ENCODE measurements around the gene DPP6. TPM values are rescaled to one million over a fixed set of nuclear protein-coding genes. Genes with fewer than 3 reads are reported as not detected.

Gene DPP6
- polyA plus RNA-seq, 1 donor (not counting 4 experiments of a cell fraction or from before 2014, with no cell fraction given): not detected

DNA sequence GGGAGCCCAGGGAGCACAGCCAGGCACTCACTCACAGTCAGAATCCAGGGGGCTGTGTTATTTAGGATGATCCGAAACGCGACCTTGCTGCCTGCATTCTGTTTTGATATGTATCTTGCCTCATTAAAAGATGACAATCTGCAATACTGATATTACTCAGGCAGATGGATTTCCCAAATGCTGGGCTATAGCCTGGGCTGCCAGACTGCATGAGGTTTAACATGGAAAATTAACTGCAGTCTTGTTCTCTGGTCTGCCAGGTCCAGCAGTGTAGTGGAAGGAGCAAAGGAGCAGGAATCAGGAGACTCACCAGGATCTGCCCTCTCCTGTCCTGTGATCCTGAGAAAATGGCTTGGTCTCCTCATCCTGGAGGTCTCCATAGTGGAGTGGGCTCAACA, 692.7 kb downstream of the DPP6 start:
- H3K9me3 ChIP-seq (ENCODE audit: control insufficient read depth, low read depth, low read length): peaks cover 2% of the 10 kb centered on the region
- TF ChIP-seq EZH2 (IDR thresholded peaks at IDR 0.05; ENCODE audit: low read length): no peak
- TF ChIP-seq, protein P1, sequence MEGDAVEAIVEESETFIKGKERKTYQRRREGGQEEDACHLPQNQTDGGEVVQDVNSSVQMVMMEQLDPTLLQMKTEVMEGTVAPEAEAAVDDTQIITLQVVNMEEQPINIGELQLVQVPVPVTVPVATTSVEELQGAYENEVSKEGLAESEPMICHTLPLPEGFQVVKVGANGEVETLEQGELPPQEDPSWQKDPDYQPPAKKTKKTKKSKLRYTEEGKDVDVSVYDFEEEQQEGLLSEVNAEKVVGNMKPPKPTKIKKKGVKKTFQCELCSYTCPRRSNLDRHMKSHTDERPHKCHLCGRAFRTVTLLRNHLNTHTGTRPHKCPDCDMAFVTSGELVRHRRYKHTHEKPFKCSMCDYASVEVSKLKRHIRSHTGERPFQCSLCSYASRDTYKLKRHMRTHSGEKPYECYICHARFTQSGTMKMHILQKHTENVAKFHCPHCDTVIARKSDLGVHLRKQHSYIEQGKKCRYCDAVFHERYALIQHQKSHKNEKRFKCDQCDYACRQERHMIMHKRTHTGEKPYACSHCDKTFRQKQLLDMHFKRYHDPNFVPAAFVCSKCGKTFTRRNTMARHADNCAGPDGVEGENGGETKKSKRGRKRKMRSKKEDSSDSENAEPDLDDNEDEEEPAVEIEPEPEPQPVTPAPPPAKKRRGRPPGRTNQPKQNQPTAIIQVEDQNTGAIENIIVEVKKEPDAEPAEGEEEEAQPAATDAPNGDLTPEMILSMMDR (optimal IDR thresholded peaks at IDR 0.05 in 1 of 3, IDR thresholded peaks at IDR 0.05 in 1 of 3, conservative IDR thresholded peaks at IDR 0.05 in 1 of 3; ENCODE audit: extremely low read depth in 1 of 3, insufficient read depth in 2 of 3, low read length in 3 of 3): no peak
- H3K4me1 ChIP-seq (ENCODE audit: control insufficient read depth, extremely low read depth, insufficient read depth, low read length): no peaks in the 10 kb centered on the region
- H3K9me1 ChIP-seq (ENCODE audit: control insufficient read depth, extremely low read depth, insufficient read depth, low read length): no peaks in the 10 kb centered on the region
- no peak overlapping the region for H3K9ac ChIP-seq (ENCODE audit: control insufficient read depth, extremely low read depth, insufficient read depth, low read length)
- no peak for FAIRE-seq
- dilution Hi-C loops (cut with MboI; ENCODE audit: extremely low pct_ligation_motif_present, low sequenced_read_pairs): no loop called here
- H3K79me2 ChIP-seq (ENCODE audit: control insufficient read depth, insufficient read depth, low read length): no peaks in the 10 kb centered on the region
- no peak overlapping the region for H2AFZ ChIP-seq (ENCODE audit: control insufficient read depth, low read length)
- H3K27ac ChIP-seq (ENCODE audit: control insufficient read depth, insufficient read depth, low read length): no peak overlapping the region
- no peaks in the 10 kb centered on the region for H3K36me3 ChIP-seq (ENCODE audit: control insufficient read depth in 2 of 2, extremely low read depth in 1 of 2, insufficient read depth in 2 of 2, low read length in 2 of 2)
- H3K4me3 ChIP-seq (ENCODE audit: control insufficient read depth in 2 of 3, extremely low read depth in 1 of 3, insufficient read depth in 2 of 3, low read depth in 1 of 3, low read length in 3 of 3): no peak overlapping the region
- H4K20me1 ChIP-seq (ENCODE audit: control insufficient read depth, extremely low read depth, insufficient read depth, low read length): no peaks in the 10 kb centered on the region
- no peak overlapping the region for H3K4me2 ChIP-seq (ENCODE audit: control insufficient read depth, extremely low read depth, insufficient read depth, low read depth, low read length)
- no peaks in the 10 kb centered on the region for H3K27me3 ChIP-seq (ENCODE audit: control insufficient read depth, extremely low read depth, insufficient read depth, low read length)
- DNase-seq (ENCODE audit: low read depth, low spot score): no peak

DNA sequence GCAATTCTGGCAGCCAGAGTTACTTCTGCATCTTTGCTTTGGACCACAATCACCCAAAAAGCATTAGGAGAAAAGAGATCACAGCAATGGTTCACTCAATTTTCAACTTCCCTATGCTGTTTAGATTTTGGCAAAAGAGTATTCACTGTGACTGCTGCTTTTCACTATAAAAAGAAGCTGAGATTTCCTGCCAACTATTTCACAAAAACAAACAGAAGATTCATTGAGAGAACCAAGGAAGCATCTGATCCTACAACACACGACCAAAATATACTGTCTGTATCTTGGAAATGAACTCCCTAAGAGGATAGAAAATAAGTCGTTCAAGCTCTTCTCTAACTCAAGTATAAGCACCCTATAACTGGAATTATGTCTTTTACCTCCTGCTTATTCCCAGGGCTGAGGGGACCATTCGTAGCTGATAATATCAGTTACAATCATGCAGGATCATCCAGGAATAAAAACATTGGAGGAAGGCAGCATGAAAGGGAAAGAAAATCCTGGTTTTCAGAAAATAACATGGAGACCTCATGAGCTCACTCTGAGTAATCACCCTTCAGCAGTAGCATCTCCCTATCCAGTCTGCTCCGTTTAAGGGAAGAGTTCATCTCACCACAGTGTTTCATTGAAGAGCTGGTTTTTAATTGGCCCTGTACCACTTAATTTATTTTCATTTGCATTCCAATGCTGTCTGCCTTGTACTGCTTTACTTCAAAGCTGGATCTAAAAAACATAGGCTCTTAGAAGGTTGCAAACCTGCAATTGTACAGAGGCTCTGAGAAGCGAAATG, 694.6 kb downstream of the DPP6 start:
- Histone ChIP-seq H3K4me2 (ENCODE audit: control insufficient read depth, extremely low read depth, insufficient read depth, low read depth, low read length) (no peak overlapping the region), H4K20me1 (ENCODE audit: control insufficient read depth, extremely low read depth, insufficient read depth, low read length) (no peaks in the 10 kb centered on the region), H3K4me1 (ENCODE audit: control insufficient read depth, extremely low read depth, insufficient read depth, low read length) (no peaks in the 10 kb centered on the region), H3K36me3 (ENCODE audit: control insufficient read depth in 2 of 2, extremely low read depth in 1 of 2, insufficient read depth in 2 of 2, low read length in 2 of 2) (no peaks in the 10 kb centered on the region), H3K9me3 (ENCODE audit: control insufficient read depth, low read depth, low read length) (peaks cover 2% of the 10 kb centered on the region), H3K79me2 (ENCODE audit: control insufficient read depth, insufficient read depth, low read length) (no peaks in the 10 kb centered on the region), H3K9ac (ENCODE audit: control insufficient read depth, extremely low read depth, insufficient read depth, low read length) (no peak overlapping the region), H3K27ac (ENCODE audit: control insufficient read depth, insufficient read depth, low read length) (no peak overlapping the region), H2AFZ (ENCODE audit: control insufficient read depth, low read length) (no peak overlapping the region), H3K27me3 (ENCODE audit: control insufficient read depth, extremely low read depth, insufficient read depth, low read length) (no peaks in the 10 kb centered on the region), H3K9me1 (ENCODE audit: control insufficient read depth, extremely low read depth, insufficient read depth, low read length) (no peaks in the 10 kb centered on the region), H3K4me3 (ENCODE audit: control insufficient read depth in 2 of 3, extremely low read depth in 1 of 3, insufficient read depth in 2 of 3, low read depth in 1 of 3, low read length in 3 of 3) (no peak overlapping the region)
- TF ChIP-seq EZH2 (IDR thresholded peaks at IDR 0.05; ENCODE audit: low read length): no peak
- TF ChIP-seq, protein P1 (optimal IDR thresholded peaks at IDR 0.05 in 1 of 3, IDR thresholded peaks at IDR 0.05 in 1 of 3, conservative IDR thresholded peaks at IDR 0.05 in 1 of 3; ENCODE audit: extremely low read depth in 1 of 3, insufficient read depth in 2 of 3, low read length in 3 of 3): no peak
- FAIRE-seq (no peak), DNase-seq (ENCODE audit: low read depth, low spot score) (no peak)
- dilution Hi-C loops (cut with MboI; ENCODE audit: extremely low pct_ligation_motif_present, low sequenced_read_pairs): no loop called here

All from keratinocyte (primary cell).